H1 (cell line): ENCODE measurements around the gene RARRES2. TPM values are rescaled to one million over a fixed set of nuclear protein-coding genes. Genes with fewer than 3 reads are reported as not detected.

ENCODE experiments used
- RXRA ChIP-seq: IDR thresholded peaks from 2 replicates; pipeline ENCODE4 v1.6.1; 2011; ENCODE audit warnings: low read depth, mild to moderate bottlenecking, low read length, moderate library complexity; ENCODE audit not compliant: insufficient read depth
- SUZ12 ChIP-seq: fragments of 200-600 bp; sonication (generic); IDR thresholded peaks from 2 replicates; pipeline ENCODE4 v1.6.1; 2012; ENCODE audit warnings: mild to moderate bottlenecking, inconsistent platforms, low read length, moderate library complexity, mixed read lengths
- TCF12 ChIP-seq: IDR thresholded peaks from 2 replicates; pipeline ENCODE4 v1.6.1; 2011; ENCODE audit warnings: low read depth, mild to moderate bottlenecking, low read length
- polyA plus RNA-seq, 7 experiments: library from polyadenylated mRNA; depleted of rRNA in 3 of 7; stranded (reverse) in 5 of 7; unstranded in 2 of 7; fragments of >200 nt in 5 of 7; fragments of 200-250 nt in 2 of 7; gene quantifications; 1 replicate in 5 of 7; 2 replicates in 1 of 7; 4 replicates in 1 of 7; pipeline versions ENCODE4 v1.2.1 to v1.2.3, GENCODE V29; 2011 to 2013; ENCODE audit warnings: missing spikeins in 2 of 7, mixed read lengths in 2 of 7
- total RNA-seq: library from RNA; stranded (reverse); fragmentation: NEBNext Ultra II Directional; extraction: Animal tissue kit (Norgen Biotek cat#: 25700); gene quantifications from 2 replicates; pipeline ENCODE4 v1.2.1, GENCODE V29; 2021

RARRES2 gene
- total and polyA plus RNA-seq, 2 of the 8 experiments (the other 6 are each of a cell fraction or from before 2014, with no cell fraction given), result 254 to 441 TPM

DNA sequence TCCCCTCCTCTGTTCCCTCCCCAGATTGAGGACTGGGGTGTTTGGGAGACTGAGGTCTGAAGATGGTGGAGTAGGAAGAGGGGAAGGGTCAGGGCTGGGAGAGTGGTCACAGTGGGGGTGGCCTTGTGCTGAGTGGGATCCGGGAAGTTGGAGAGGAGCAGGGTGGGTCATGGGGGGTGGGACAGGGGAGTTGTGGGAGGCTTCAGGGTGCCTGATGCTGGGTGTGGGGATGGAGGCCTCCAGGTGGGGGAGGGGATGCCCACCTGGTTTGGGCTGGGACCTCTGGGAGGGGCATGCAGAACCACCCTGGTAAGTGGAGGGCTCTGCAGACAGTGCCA is 40.3 kb upstream of the RARRES2 start (continued):
- no peak for TF ChIP-seq RXRA
- TF ChIP-seq TCF12, result no peak
- no peak for TF ChIP-seq SUZ12
